SK-N-SH treated with all-trans-retinoic acid at 6 μM for 48 hours (cell line): ENCODE results near the gene DYRK4.

ENCODE experiments used
- ATAC-seq: fragments of 200-7000 bp; cut with Tn5 transposase; 3 replicates; pipeline ENCODE4 v1.9.1; 2020; ENCODE audit warnings: mild to moderate bottlenecking, moderate library complexity
- CREB5 ChIP-seq: fragments of 250-450 bp; sonication (Bioruptor Pico); IDR thresholded peaks from 2 replicates; pipeline ENCODE4 v1.5.1; 2020; ENCODE audit warnings: low read depth, mild to moderate bottlenecking, moderate library complexity
- CSDC2 ChIP-seq: fragments of 250-450 bp; sonication (Bioruptor Pico); IDR thresholded peaks from 2 replicates; pipeline ENCODE4 v1.5.0; 2020; ENCODE audit warnings: mild to moderate bottlenecking, moderate library complexity
- CSRNP3 ChIP-seq: fragments of 250-450 bp; sonication (Bioruptor Pico); IDR thresholded peaks from 2 replicates; pipeline ENCODE4 v1.5.1; 2021; ENCODE audit warnings: mild to moderate bottlenecking, moderate library complexity
- ESRRG ChIP-seq: fragments of 250-450 bp; sonication (Bioruptor Pico); IDR thresholded peaks from 2 replicates; pipeline ENCODE4 v1.6.1; 2021; ENCODE audit warnings: mild to moderate bottlenecking
- GLIS3 ChIP-seq: fragments of 250-450 bp; sonication (Bioruptor Pico); IDR thresholded peaks from 2 replicates; pipeline ENCODE4 v1.5.0; 2020; ENCODE audit warnings: mild to moderate bottlenecking, moderate library complexity
- OSR1 ChIP-seq: fragments of 250-450 bp; sonication (Bioruptor Pico); IDR thresholded peaks from 2 replicates; pipeline ENCODE4 v1.8.0; 2022; ENCODE audit warnings: moderate library complexity, mild to moderate bottlenecking, inconsistent platforms
- PATZ1 ChIP-seq: fragments of 250-450 bp; sonication (Bioruptor Pico); IDR thresholded peaks from 2 replicates; pipeline ENCODE4 v1.8.0; 2020; ENCODE audit warnings: mild to moderate bottlenecking, moderate library complexity, borderline replicate concordance
- POU6F1 ChIP-seq: fragments of 250-450 bp; sonication (Bioruptor Pico); IDR thresholded peaks from 2 replicates; pipeline ENCODE4 v1.8.0; 2021; ENCODE audit warnings: low read depth, mild to moderate bottlenecking, moderate library complexity, borderline replicate concordance
- PPARA ChIP-seq: fragments of 250-450 bp; sonication (Bioruptor Pico); IDR thresholded peaks from 2 replicates; pipeline ENCODE4 v1.5.0; 2020; ENCODE audit warnings: mild to moderate bottlenecking, borderline replicate concordance
- TCF4 ChIP-seq: fragments of 250-450 bp; sonication (Bioruptor Pico); IDR thresholded peaks from 2 replicates; pipeline ENCODE4 v1.8.0; 2021; ENCODE audit warnings: mild to moderate bottlenecking, moderate library complexity, borderline replicate concordance
- TOX ChIP-seq: fragments of 250-450 bp; sonication (Bioruptor Pico); IDR thresholded peaks from 2 replicates; pipeline ENCODE4 v1.8.0; 2021; ENCODE audit warnings: mild to moderate bottlenecking, moderate library complexity, borderline replicate concordance
- ZC3H10 ChIP-seq: fragments of 250-450 bp; sonication (Bioruptor Pico); IDR thresholded peaks from 2 replicates; pipeline ENCODE4 v1.5.1; 2021; ENCODE audit warnings: mild to moderate bottlenecking, moderate library complexity
- ZFP30 ChIP-seq: fragments of 450-650 bp; formaldehyde crosslinking; IDR thresholded peaks from 2 replicates; pipeline ENCODE4 v1.5.0; 2022; ENCODE audit warnings: mild to moderate bottlenecking, moderate library complexity
- ZNF565 ChIP-seq: fragments of 450-650 bp; formaldehyde crosslinking; conservative IDR thresholded peaks from 2 replicates; pipeline ENCODE4 v1.5.0; 2020; ENCODE audit warnings: low read depth, mild to moderate bottlenecking, moderate library complexity
- ZNF8 ChIP-seq: fragments of 450-650 bp; formaldehyde crosslinking; IDR thresholded peaks from 2 replicates; pipeline ENCODE4 v1.5.0; 2020; ENCODE audit warnings: mild to moderate bottlenecking, moderate library complexity

The DYRK4 gene

GRCh38 chr12:4653257-4653656 is 91.2 kb downstream of the DYRK4 start:
- no peak for ATAC-seq

GRCh38 chr12:4653691-4654090 is 91.7 kb downstream of the DYRK4 start:
- TF ChIP-seq ZNF8 (CRISPR knock-in tag) (no peak), ESRRG (CRISPR knock-in tag) (no peak), ZFP30 (CRISPR knock-in tag) (no peak), ZC3H10 (CRISPR knock-in tag) (no peak), GLIS3 (CRISPR knock-in tag) (no peak), PATZ1 (CRISPR knock-in tag) (no peak), CREB5 (CRISPR knock-in tag) (no peak), ZNF565 (CRISPR knock-in tag) (no peak)
- ATAC-seq: no peak

More at GRCh38 chr12:4653257-4653656, 91.2 kb downstream of the DYRK4 start:
- TF ChIP-seq PPARA (no peak), GLIS3 (CRISPR knock-in tag) (no peak), OSR1 (no peak), CSRNP3 (CRISPR knock-in tag) (no peak), ZFP30 (CRISPR knock-in tag) (no peak), TCF4 (CRISPR knock-in tag) (no peak), PATZ1 (CRISPR knock-in tag) (no peak), TOX (CRISPR knock-in tag) (no peak), ZNF565 (CRISPR knock-in tag) (no peak), POU6F1 (CRISPR knock-in tag) (no peak), CSDC2 (CRISPR knock-in tag) (no peak)
